NT2/D1 (cell line): Measurements from ENCODE around the gene MORN4.

Source experiments
- DNase-seq: peaks from one replicate; pipeline ENCODE4 v3.0.0-alpha.2; 2011; ENCODE audit warnings: low read depth, low spot score
- H3K27me3 ChIP-seq: 2 replicates; pipeline ENCODE4 v1.6.0; 2011; ENCODE audit warnings: mild to moderate bottlenecking; ENCODE audit not compliant: insufficient read length, insufficient read depth
- H3K36me3 ChIP-seq: 2 replicates; pipeline ENCODE4 v1.6.1; 2011; ENCODE audit warnings: mild to moderate bottlenecking, low read length, mixed read lengths; ENCODE audit not compliant: insufficient read depth, insufficient read length
- H3K4me1 ChIP-seq: 2 replicates; pipeline ENCODE4 v1.5.1; 2011; ENCODE audit not compliant: insufficient read depth, insufficient read length
- H3K4me3 ChIP-seq: 2 replicates; pipeline ENCODE4 v1.5.1; 2011; ENCODE audit warnings: low read depth; ENCODE audit not compliant: insufficient read length
- H3K9ac ChIP-seq: 2 replicates; pipeline ENCODE4 v1.6.0; 2011; ENCODE audit warnings: low read depth; ENCODE audit not compliant: insufficient read length
- H3K9me3 ChIP-seq: 2 replicates; pipeline ENCODE4 v1.5.1; 2011; ENCODE audit warnings: mild to moderate bottlenecking, low read length; ENCODE audit not compliant: insufficient read depth
- SUZ12 ChIP-seq: IDR thresholded peaks from 2 replicates; pipeline ENCODE4 v1.6.1; 2011; ENCODE audit not compliant: insufficient read length, insufficient read depth; ENCODE audit errors: extremely low read depth
- YY1 ChIP-seq: IDR thresholded peaks from 2 replicates; pipeline ENCODE4 v1.6.1; 2011; ENCODE audit not compliant: insufficient read length, insufficient read depth
- ZNF274 ChIP-seq: IDR thresholded peaks from 2 replicates; pipeline ENCODE4 v1.6.1; 2011; ENCODE audit warnings: mild to moderate bottlenecking, low read depth, low read length

The MORN4 gene

GRCh38 chr10:97607095-97607636 is 26.1 kb downstream of the MORN4 start:
- Histone ChIP-seq H3K4me3 (no peak overlapping the region), H3K9me3 (no peaks in the 10 kb centered on the region), H3K4me1 (peaks cover 4% of the 10 kb centered on the region), H3K27me3 (no peaks in the 10 kb centered on the region), H3K36me3 (no peaks in the 10 kb centered on the region), H3K9ac (no peak overlapping the region)
- DNase-seq = no peak
- TF ChIP-seq YY1 (no peak), SUZ12 (no peak), ZNF274 (no peak)

GRCh38 chr10:97601268-97602215 is 31.8 kb downstream of the MORN4 start:
- TF ChIP-seq ZNF274 (no peak), SUZ12 (no peak), YY1 (no peak)
- no peaks in the 10 kb centered on the region for H3K9me3 ChIP-seq
- no peaks in the 10 kb centered on the region for H3K36me3 ChIP-seq
- H3K9ac ChIP-seq = no peak overlapping the region
- no peaks in the 10 kb centered on the region for H3K27me3 ChIP-seq
- peaks cover 5% of the 10 kb centered on the region for H3K4me1 ChIP-seq
- H3K4me3 ChIP-seq = no peak overlapping the region
- no peak for DNase-seq

- Histone ChIP-seq H3K4me1 (peaks cover 5% of the 10 kb centered on the region), H3K4me3 (no peak overlapping the region), H3K9me3 (no peaks in the 10 kb centered on the region), H3K9ac (no peak overlapping the region), H3K36me3 (no peaks in the 10 kb centered on the region), H3K27me3 (no peaks in the 10 kb centered on the region)
- DNase-seq = no peak
- TF ChIP-seq ZNF274 (no peak), SUZ12 (no peak), YY1 (no peak)
These were observed 32.7 kb downstream of the MORN4 start for GRCh38 chr10:97600616-97601015.

DNA sequence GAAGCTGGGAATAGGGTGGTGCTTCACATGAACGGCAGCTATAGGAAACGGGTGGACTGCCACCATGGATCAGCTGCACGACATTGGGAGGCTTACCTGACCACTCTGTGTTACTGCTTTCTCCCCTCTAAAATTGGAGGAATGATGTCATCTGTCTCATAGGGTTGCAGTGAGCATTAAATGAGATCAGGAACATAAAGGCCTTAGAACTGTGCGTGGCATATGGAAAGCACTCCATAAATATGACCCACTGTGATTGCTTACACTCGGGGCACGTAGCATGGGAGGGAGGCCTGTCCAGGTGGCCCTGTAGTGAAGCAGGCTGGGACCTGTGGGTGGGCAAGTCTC is 34.1 kb downstream of the MORN4 start:
- TF ChIP-seq SUZ12 (no peak), YY1 (no peak), ZNF274 (no peak)
- Histone ChIP-seq H3K9me3 (no peaks in the 10 kb centered on the region), H3K36me3 (no peaks in the 10 kb centered on the region), H3K4me1 (peaks cover 5% of the 10 kb centered on the region), H3K27me3 (no peaks in the 10 kb centered on the region), H3K9ac (no peak overlapping the region), H3K4me3 (no peak overlapping the region)
- DNase-seq = no peak

DNA sequence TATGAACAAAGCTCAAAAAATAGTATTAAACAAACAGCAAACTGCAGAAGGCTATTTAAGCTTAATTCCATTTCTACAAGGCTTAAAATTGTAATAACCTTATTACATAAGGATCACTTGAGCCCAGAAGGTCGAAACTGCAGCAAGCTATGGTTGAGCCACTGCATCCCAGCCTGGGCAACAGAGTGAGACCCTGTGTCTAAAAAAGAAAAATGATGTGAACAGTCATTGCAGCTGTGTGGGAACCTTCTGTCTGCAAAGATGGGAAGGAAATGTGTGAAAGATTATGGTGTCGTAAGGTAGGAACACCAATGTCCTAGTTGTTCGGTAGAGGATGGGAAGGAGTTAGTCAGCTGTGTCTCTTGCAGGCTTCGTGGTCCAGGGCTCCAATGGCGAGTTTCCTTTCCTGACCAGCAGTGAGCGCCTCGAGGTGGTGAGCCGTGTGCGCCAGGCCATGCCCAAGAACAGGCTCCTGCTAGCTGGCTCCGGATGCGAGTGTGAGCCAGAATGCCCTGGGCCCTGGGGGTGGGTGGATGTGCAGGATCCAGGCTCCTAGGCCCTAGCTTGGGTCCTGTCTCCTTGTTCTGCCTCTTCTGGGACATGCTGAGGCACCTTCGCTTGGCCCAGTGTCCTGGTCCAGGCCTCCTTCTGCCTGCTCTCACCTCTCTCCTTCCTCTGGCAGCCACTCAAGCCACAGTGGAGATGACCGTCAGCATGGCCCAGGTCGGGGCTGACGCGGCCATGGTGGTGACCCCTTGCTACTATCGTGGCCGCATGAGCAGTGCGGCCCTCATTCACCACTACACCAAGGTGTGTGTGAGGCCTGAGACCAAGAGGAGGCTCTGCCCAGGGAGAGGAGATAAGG is 34.7 kb downstream of the MORN4 start:
- no peaks in the 10 kb centered on the region for H3K9me3 ChIP-seq
- H3K9ac ChIP-seq = no peak overlapping the region
- H3K4me1 ChIP-seq = peaks cover 5% of the 10 kb centered on the region
- no peak overlapping the region for H3K4me3 ChIP-seq
- no peaks in the 10 kb centered on the region for H3K36me3 ChIP-seq
- TF ChIP-seq ZNF274 = no peak
- H3K27me3 ChIP-seq = no peaks in the 10 kb centered on the region
- DNase-seq = no peak

GRCh38 chr10:97597778-97598177 is 35.5 kb downstream of the MORN4 start:
- Histone ChIP-seq H3K27me3 (no peaks in the 10 kb centered on the region), H3K9ac (no peak overlapping the region), H3K4me3 (no peak overlapping the region), H3K36me3 (no peaks in the 10 kb centered on the region), H3K4me1 (peaks cover 5% of the 10 kb centered on the region), H3K9me3 (no peaks in the 10 kb centered on the region)
- TF ChIP-seq SUZ12 = no peak
- no peak for DNase-seq
